GM23338 (cell line): ENCODE results near the gene LRP1B. TPM values are rescaled to one million over a fixed set of nuclear protein-coding genes. Genes with fewer than 3 reads are reported as not detected.

ENCODE experiments used
- ATAC-seq: fragments of 200-7000 bp; cut with Tn5 transposase; 3 replicates; pipeline ENCODE4 v1.9.1; 2020
- DNase-seq: peaks from one replicate; pipeline ENCODE4 v3.0.0-alpha.2; 2015; ENCODE audit warnings: low spot score
- H2AFZ ChIP-seq: fragments of 200-600 bp; sonication (generic); 2 replicates; pipeline ENCODE4 v1.8.0; 2016; ENCODE audit warnings: antibody characterized with exemption, mild to moderate bottlenecking, moderate library complexity
- H3F3A ChIP-seq: fragments of 200-600 bp; sonication (generic); replicated peaks from 2 replicates; pipeline ENCODE4 v1.8.0; 2017; ENCODE audit warnings: antibody characterized with exemption, mixed run types, low read depth
- H3K27ac ChIP-seq: fragments of 200-600 bp; sonication (generic); 2 replicates; pipeline ENCODE4 v1.6.1; 2016; ENCODE audit warnings: low read depth
- H3K27me3 ChIP-seq: fragments of 200-600 bp; sonication (generic); 2 replicates; pipeline ENCODE4 v1.8.0; 2016; ENCODE audit warnings: mild to moderate bottlenecking, mixed run types, moderate library complexity; ENCODE audit not compliant: insufficient read depth
- H3K36me3 ChIP-seq: fragments of 200-600 bp; sonication (generic); 2 replicates; pipeline ENCODE4 v1.8.0; 2016; ENCODE audit warnings: mild to moderate bottlenecking; ENCODE audit not compliant: insufficient read depth
- H3K4me1 ChIP-seq: fragments of 200-600 bp; sonication (generic); 2 replicates; pipeline ENCODE4 v1.8.0; 2016; ENCODE audit warnings: mild to moderate bottlenecking, moderate library complexity; ENCODE audit not compliant: insufficient read depth
- H3K4me2 ChIP-seq: fragments of 200-600 bp; sonication (generic); 2 replicates; pipeline ENCODE4 v1.7.1; 2017; ENCODE audit warnings: mixed run types
- H3K4me3 ChIP-seq: fragments of 200-600 bp; sonication (generic); 2 replicates; pipeline ENCODE4 v1.6.1; 2016; ENCODE audit warnings: mixed run types
- H3K79me2 ChIP-seq: fragments of 200-600 bp; sonication (generic); replicated peaks from 2 replicates; pipeline ENCODE4 v1.8.0; 2017; ENCODE audit warnings: mild to moderate bottlenecking; ENCODE audit not compliant: insufficient read depth
- H3K9me2 ChIP-seq: fragments of 200-600 bp; sonication (generic); 2 replicates; pipeline ENCODE4 v1.8.0; 2017; ENCODE audit not compliant: insufficient read depth
- H4K20me1 ChIP-seq: fragments of 200-600 bp; sonication (generic); replicated peaks from 2 replicates; pipeline ENCODE4 v1.8.0; 2017; ENCODE audit warnings: mild to moderate bottlenecking; ENCODE audit not compliant: insufficient read depth
- H3K27ac Mint-ChIP-seq: 2 replicates; pipeline ENCODE4 v1.8.0; 2020; ENCODE audit warnings: inconsistent platforms, mild to moderate bottlenecking, moderate library complexity, mixed read lengths
- H3K27me3 Mint-ChIP-seq: 3 replicates; pipeline ENCODE4 v1.8.0; 2022; ENCODE audit warnings: low read depth, mild to moderate bottlenecking, moderate library complexity, mixed read lengths, inconsistent platforms; ENCODE audit not compliant: insufficient read depth, poor library complexity
- H3K36me3 Mint-ChIP-seq: 3 replicates; pipeline ENCODE4 v1.8.0; 2021; ENCODE audit warnings: low read depth, mild to moderate bottlenecking, inconsistent platforms, moderate library complexity, mixed read lengths
- H3K4me1 Mint-ChIP-seq: 3 replicates; pipeline ENCODE4 v1.8.0; 2020; ENCODE audit warnings: mild to moderate bottlenecking, inconsistent platforms, mixed read lengths
- H3K4me3 Mint-ChIP-seq: 3 replicates; pipeline ENCODE4 v1.8.0; 2021; ENCODE audit warnings: moderate library complexity, mild to moderate bottlenecking, inconsistent platforms, mixed read lengths
- H3K9me3 Mint-ChIP-seq: 3 replicates; pipeline ENCODE4 v1.8.0; 2020; ENCODE audit warnings: moderate library complexity, mild to moderate bottlenecking, inconsistent platforms, mixed read lengths
- CREB1 ChIP-seq: fragments of 250-450 bp; sonication (Bioruptor Pico); IDR thresholded peaks from 2 replicates; pipeline ENCODE4 v1.5.0; 2020; ENCODE audit warnings: low read depth, mild to moderate bottlenecking, moderate library complexity
- CTCF ChIP-seq, 2 experiments: fragments of 200-600 bp in 1 of 2; sonication (generic) in 1 of 2; conservative IDR thresholded peaks; 2 replicates each; pipeline versions ENCODE4 v1.5.1 to v1.6.1; 2016 to 2017; ENCODE audit warnings: antibody characterized with exemption in 2 of 2, low read depth in 2 of 2, mild to moderate bottlenecking in 2 of 2, moderate library complexity in 1 of 2
- ETS1 ChIP-seq: IDR thresholded peaks from 2 replicates; pipeline ENCODE4 v1.6.1; 2016; ENCODE audit warnings: antibody characterized with exemption
- EZH2 ChIP-seq: fragments of 200-600 bp; sonication (generic); IDR thresholded peaks from one replicate; pipeline ENCODE4 v1.8.0; 2017; ENCODE audit warnings: antibody characterized with exemption, mild to moderate bottlenecking, low read depth; ENCODE audit not compliant: unreplicated experiment
- EZH2phosphoT487 ChIP-seq: fragments of 200-600 bp; sonication (generic); IDR thresholded peaks from one replicate; pipeline ENCODE4 v1.8.1; 2018; ENCODE audit warnings: antibody characterized with exemption; ENCODE audit not compliant: unreplicated experiment
- JUNB ChIP-seq: IDR thresholded peaks from one replicate; pipeline ENCODE4 v1.6.1; 2016; ENCODE audit warnings: antibody characterized with exemption; ENCODE audit not compliant: unreplicated experiment
- NANOG ChIP-seq: IDR thresholded peaks from 2 replicates; pipeline ENCODE4 v1.6.1; 2016; ENCODE audit warnings: antibody characterized with exemption, borderline replicate concordance
- POLR2AphosphoS5 ChIP-seq: IDR thresholded peaks from 2 replicates; pipeline ENCODE4 v1.6.1; 2016; ENCODE audit warnings: antibody characterized with exemption, low read depth
- REST ChIP-seq: IDR thresholded peaks from one replicate; pipeline ENCODE4 v1.6.1; 2018; ENCODE audit warnings: antibody characterized with exemption; ENCODE audit not compliant: unreplicated experiment
- STAT1 ChIP-seq: IDR thresholded peaks from one replicate; pipeline ENCODE4 v1.6.1; 2016; ENCODE audit warnings: antibody characterized with exemption; ENCODE audit not compliant: unreplicated experiment
- ZNF114 ChIP-seq: fragments of 250-450 bp; sonication (Bioruptor Pico); IDR thresholded peaks from 2 replicates; pipeline ENCODE4 v1.5.0; 2020; ENCODE audit warnings: mild to moderate bottlenecking, moderate library complexity
- ZNF331 ChIP-seq: fragments of 250-450 bp; sonication (Bioruptor Pico); IDR thresholded peaks from 2 replicates; pipeline ENCODE4 v1.5.0; 2020; ENCODE audit warnings: low read depth, mild to moderate bottlenecking, moderate library complexity
- ZNF462 ChIP-seq: fragments of 250-450 bp; sonication (Bioruptor Pico); IDR thresholded peaks from 2 replicates; pipeline ENCODE4 v1.5.0; 2020; ENCODE audit warnings: mild to moderate bottlenecking, moderate library complexity
- polyA plus RNA-seq: library from polyadenylated mRNA; unstranded; fragments of >200 nt; fragmentation: Nextera tagmentation; extraction: Ambion mirVana; gene quantifications from 2 replicates; pipeline ENCODE4 v1.2.1, GENCODE V29; 2016
- total RNA-seq: library from RNA; depleted of rRNA; stranded (reverse); fragments of >200 nt; shearing (Covaris generic); gene quantifications from 2 replicates; pipeline ENCODE4 v1.2.3, GENCODE V29; 2014

LRP1B gene
- total and polyA plus RNA-seq, 2 experiments from 2014 or later = 0.15 to 0.97 TPM

- ATAC-seq (no peak), DNase-seq (peak; percentile 3)
Observed at GRCh38 chr2:140526575-140526974, 1604.2 kb downstream of the LRP1B start.

More at GRCh38 chr2:140526575-140526974, 1604.2 kb downstream of the LRP1B start:
- Histone ChIP-seq H3K27ac (no peak overlapping the region), H3K79me2 (no peaks in the 10 kb centered on the region), H3K36me3 (no peaks in the 10 kb centered on the region), H3K27me3 (no peaks in the 10 kb centered on the region), H2AFZ (no peak overlapping the region), H3K9me2 (no peaks in the 10 kb centered on the region), H3F3A (no peaks in the 10 kb centered on the region), H3K4me3 (no peak overlapping the region), H4K20me1 (no peaks in the 10 kb centered on the region), H3K4me2 (no peak overlapping the region), H3K4me1 (no peaks in the 10 kb centered on the region)
- H3K27ac Mint-ChIP-seq = no peak overlapping the region
- peaks cover 2% of the 10 kb centered on the region; the same call in 1 of the 3 replicates for H3K4me1 Mint-ChIP-seq
- TF ChIP-seq CREB1 (no peak), NANOG (no peak), EZH2phosphoT487 (no peak), ZNF331 (CRISPR knock-in tag) (no peak), REST (no peak), ZNF462 (CRISPR knock-in tag) (no peak), POLR2AphosphoS5 (no peak), ZNF114 (no peak), ETS1 (no peak), JUNB (no peak), STAT1 (no peak), CTCF (conservative IDR thresholded peaks at IDR 0.05; ENCODE audit: low read depth in 2 of 2) (no peak), EZH2 (no peak)
- H3K4me3 Mint-ChIP-seq = no peak overlapping the region
- H3K9me3 Mint-ChIP-seq = no peaks in the 10 kb centered on the region
- H3K36me3 Mint-ChIP-seq = no peaks in the 10 kb centered on the region
- no peaks in the 10 kb centered on the region for H3K27me3 Mint-ChIP-seq
